Tibial nerve (tissue), 4 donors: ENCODE measurements around the gene OGDH. TPM values are rescaled to one million over a fixed set of nuclear protein-coding genes. Genes with fewer than 3 reads are reported as not detected.

Experiments
- DNase-seq, 2 donors: peaks; one replicate each; pipeline ENCODE4 v3.0.0-alpha.2; 2019; ENCODE audit warnings: low spot score in 2 of 2
- H3K27ac ChIP-seq, 4 donors: fragments of 200-600 bp; sonication (generic) in 3 of 4; one replicate each; pipeline ENCODE4 v1.5.1; 2017 to 2019; ENCODE audit warnings: mild to moderate bottlenecking in 1 of 4
- H3K27me3 ChIP-seq, 2 donors: fragments of 200-600 bp; sonication (generic) in 1 of 2; one replicate each; pipeline versions ENCODE4 v1.5.1 to v1.6.0; 2017 to 2019
- H3K36me3 ChIP-seq, 3 donors: fragments of 200-600 bp; sonication (generic); one replicate each; pipeline ENCODE4 v1.5.1; 2018 to 2019
- H3K4me1 ChIP-seq, 4 donors: fragments of 200-600 bp; sonication (generic) in 3 of 4; one replicate each; pipeline ENCODE4 v1.5.1; 2017 to 2019
- H3K4me3 ChIP-seq, 4 donors: fragments of 200-600 bp; sonication (generic) in 3 of 4; one replicate each; pipeline ENCODE4 v1.5.1; 2017 to 2019; ENCODE audit warnings: mild to moderate bottlenecking in 1 of 4, moderate library complexity in 1 of 4
- H3K9me3 ChIP-seq, 4 donors: fragments of 200-600 bp; sonication (generic) in 3 of 4; one replicate each; pipeline ENCODE4 v1.5.1; 2017 to 2019
- EP300 ChIP-seq, 2 donors: sonication (generic); formaldehyde crosslinking; IDR thresholded peaks; one replicate each; pipeline ENCODE4 v1.6.1; 2017; ENCODE audit warnings: antibody characterized with exemption in 2 of 2, mild to moderate bottlenecking in 1 of 2
- POLR2A ChIP-seq, 2 donors: fragments of 450-650 bp; IDR thresholded peaks; one replicate each; pipeline ENCODE4 v1.6.1; 2017; ENCODE audit warnings: antibody characterized with exemption in 2 of 2, mild to moderate bottlenecking in 2 of 2, moderate library complexity in 2 of 2
- WGBS, 2 donors: methylation state at CpG; one replicate each; pipeline ENCODE4 v1.1.5; 2018; 5-methylcytosine and 5-hydroxymethylcytosine counted together
- total RNA-seq, 4 donors: library from RNA; depleted of rRNA; stranded (reverse); fragments of >200 nt; gene quantifications; one replicate each; pipeline ENCODE4 v1.1.0, GENCODE V29; 2016
- TF ChIP-seq, protein P1 (sequence below), 5 experiments: fragments of 200-600 bp in 3 of 5; fragments of 450-650 bp in 2 of 5; sonication (generic) in 3 of 5; IDR thresholded peaks; one replicate each; pipeline ENCODE4 v1.5.1; 2016 to 2019; ENCODE audit warnings: antibody characterized with exemption in 5 of 5, mild to moderate bottlenecking in 3 of 5, moderate library complexity in 2 of 5

Gene OGDH
- total RNA-seq, 4 donors from 2014 or later: 66.8 to 76.5 (median 70.1) TPM

DNA sequence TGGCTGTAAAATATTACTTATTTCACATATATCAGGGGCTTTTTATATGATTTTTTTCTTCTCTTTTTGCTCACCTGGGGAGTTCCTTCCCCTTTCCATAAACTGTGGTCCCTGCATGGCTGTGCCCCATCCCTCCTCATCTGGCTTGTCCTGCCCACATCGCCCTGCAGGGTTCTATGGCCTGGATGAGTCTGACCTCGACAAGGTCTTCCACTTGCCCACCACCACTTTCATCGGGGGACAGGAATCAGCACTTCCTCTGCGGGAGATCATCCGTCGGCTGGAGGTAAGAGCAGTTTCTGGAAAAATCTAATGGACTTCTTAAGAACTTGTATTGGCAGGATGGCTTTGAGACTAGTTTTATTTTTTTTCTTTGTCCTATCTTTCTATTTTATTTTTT is 60.1 kb downstream of the OGDH start:
- DNase-seq: no peak
- H3K27me3 ChIP-seq: no peaks in the 10 kb centered on the region
- TF ChIP-seq, protein P1, sequence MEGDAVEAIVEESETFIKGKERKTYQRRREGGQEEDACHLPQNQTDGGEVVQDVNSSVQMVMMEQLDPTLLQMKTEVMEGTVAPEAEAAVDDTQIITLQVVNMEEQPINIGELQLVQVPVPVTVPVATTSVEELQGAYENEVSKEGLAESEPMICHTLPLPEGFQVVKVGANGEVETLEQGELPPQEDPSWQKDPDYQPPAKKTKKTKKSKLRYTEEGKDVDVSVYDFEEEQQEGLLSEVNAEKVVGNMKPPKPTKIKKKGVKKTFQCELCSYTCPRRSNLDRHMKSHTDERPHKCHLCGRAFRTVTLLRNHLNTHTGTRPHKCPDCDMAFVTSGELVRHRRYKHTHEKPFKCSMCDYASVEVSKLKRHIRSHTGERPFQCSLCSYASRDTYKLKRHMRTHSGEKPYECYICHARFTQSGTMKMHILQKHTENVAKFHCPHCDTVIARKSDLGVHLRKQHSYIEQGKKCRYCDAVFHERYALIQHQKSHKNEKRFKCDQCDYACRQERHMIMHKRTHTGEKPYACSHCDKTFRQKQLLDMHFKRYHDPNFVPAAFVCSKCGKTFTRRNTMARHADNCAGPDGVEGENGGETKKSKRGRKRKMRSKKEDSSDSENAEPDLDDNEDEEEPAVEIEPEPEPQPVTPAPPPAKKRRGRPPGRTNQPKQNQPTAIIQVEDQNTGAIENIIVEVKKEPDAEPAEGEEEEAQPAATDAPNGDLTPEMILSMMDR (IDR thresholded peaks at IDR 0.05): no peak
- no peak for TF ChIP-seq POLR2A (IDR thresholded peaks at IDR 0.05)
- no peak for TF ChIP-seq EP300 (IDR thresholded peaks at IDR 0.05)
- peaks cover 0 to 13% (median 0%) of the 10 kb centered on the region in 4 donors for H3K4me1 ChIP-seq
- H3K36me3 ChIP-seq: peaks cover 0 to 62% (median 0%) of the 10 kb centered on the region in 3 donors
- 90 to 93% methylated on average over 6 of the region's 6 CpGs for WGBS, 2 donors
- no peak overlapping the region for H3K27ac ChIP-seq
- no peak overlapping the region for H3K4me3 ChIP-seq
- peaks cover 0 to 2% (median 1%) of the 10 kb centered on the region in 4 donors for H3K9me3 ChIP-seq

DNA sequence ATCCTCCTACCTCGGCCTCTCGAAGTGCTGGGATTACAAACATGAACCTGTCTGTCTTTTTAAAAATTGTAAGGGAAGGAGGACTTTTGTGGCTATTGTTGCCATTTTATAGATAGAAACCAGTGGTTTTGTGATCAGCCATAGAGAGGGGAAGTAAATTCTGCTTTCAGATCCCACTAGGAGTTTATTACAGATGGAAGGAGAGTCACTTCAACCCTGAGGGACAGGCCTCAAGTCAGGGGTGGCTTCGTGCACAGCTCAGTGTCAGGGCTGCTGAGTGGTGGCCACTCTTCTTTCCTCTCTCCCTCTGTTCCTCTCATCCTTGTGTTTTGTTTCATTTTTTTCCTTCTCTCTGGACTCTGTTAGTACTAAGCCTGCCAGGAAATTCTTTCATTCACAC is 60.8 kb downstream of the OGDH start:
- Histone ChIP-seq H3K27ac (no peak overlapping the region), H3K4me3 (no peak overlapping the region), H3K4me1 (peaks cover 0 to 13% (median 0%) of the 10 kb centered on the region in 4 donors), H3K36me3 (peaks cover 0 to 56% (median 0%) of the 10 kb centered on the region in 3 donors), H3K27me3 (no peaks in the 10 kb centered on the region), H3K9me3 (no peaks in the 10 kb centered on the region)
- TF ChIP-seq EP300 (IDR thresholded peaks at IDR 0.05) (no peak), POLR2A (IDR thresholded peaks at IDR 0.05) (no peak)
- TF ChIP-seq, protein P1 (IDR thresholded peaks at IDR 0.05): no peak
- WGBS, 2 donors: 91 to 93% methylated on average over 3 of the region's 3 CpGs
- no peak for DNase-seq

DNA sequence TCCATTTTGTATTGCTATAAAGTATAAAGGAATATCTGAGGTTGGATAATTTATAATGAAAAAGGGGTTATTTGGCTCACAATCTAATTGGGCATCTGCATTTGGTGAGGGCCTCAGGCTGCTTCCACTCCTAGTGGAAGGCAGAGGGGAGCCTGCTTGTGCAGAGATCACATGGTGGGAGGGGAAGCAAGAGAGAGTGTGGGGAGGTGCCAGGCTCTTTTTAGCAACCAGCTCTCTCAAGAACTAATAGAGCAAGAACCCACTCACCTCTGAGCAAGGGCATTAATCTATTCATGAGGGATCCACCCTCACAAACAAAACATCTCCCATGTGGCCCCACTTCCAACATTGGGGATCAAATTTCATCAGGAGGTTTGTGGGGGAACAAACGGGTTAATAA is 64.6 kb downstream of the OGDH start:
- TF ChIP-seq EP300 (IDR thresholded peaks at IDR 0.05): no peak
- TF ChIP-seq, protein P1 (IDR thresholded peaks at IDR 0.05): no peak
- no peak overlapping the region for H3K4me3 ChIP-seq
- 70 to 73% methylated on average over 1 of the region's 1 CpG for WGBS, 2 donors
- no peaks in the 10 kb centered on the region for H3K9me3 ChIP-seq
- no peaks in the 10 kb centered on the region for H3K27me3 ChIP-seq
- no peak for DNase-seq
- no peak overlapping the region for H3K27ac ChIP-seq
- peaks cover 0 to 72% (median 22%) of the 10 kb centered on the region in 3 donors for H3K36me3 ChIP-seq
- H3K4me1 ChIP-seq: no peaks in the 10 kb centered on the region

DNA sequence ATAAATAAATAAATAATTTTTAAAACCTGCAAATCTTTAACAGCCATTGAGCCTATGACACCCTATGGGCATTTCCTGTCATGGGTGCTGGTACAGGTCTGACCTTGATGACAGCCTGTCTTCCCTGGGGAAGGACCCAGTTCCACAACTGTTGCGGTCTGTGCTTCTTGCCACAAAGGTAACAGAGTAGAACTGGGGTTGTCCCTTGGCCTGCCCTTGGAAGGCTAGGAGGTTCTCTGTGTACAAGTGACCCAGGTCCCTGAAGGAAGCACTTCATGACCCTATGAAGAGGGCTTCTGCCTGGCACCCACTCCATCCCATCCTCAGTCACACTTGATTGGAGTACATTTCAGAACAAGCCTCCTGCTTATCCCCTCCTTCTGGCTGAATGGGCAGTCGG is 66.9 kb downstream of the OGDH start:
- DNase-seq: no peak
- H3K4me1 ChIP-seq: peaks cover 0 to 6% (median 2%) of the 10 kb centered on the region in 4 donors
- H3K27me3 ChIP-seq: no peaks in the 10 kb centered on the region
- TF ChIP-seq POLR2A (IDR thresholded peaks at IDR 0.05) (no peak), EP300 (IDR thresholded peaks at IDR 0.05) (no peak)
- TF ChIP-seq, protein P1 (IDR thresholded peaks at IDR 0.05): no peak
- no peak overlapping the region for H3K27ac ChIP-seq
- H3K36me3 ChIP-seq: peaks cover 0 to 67% (median 29%) of the 10 kb centered on the region in 3 donors
- no peaks in the 10 kb centered on the region for H3K9me3 ChIP-seq
- WGBS, 2 donors: 78 to 79% methylated on average over 2 of the region's 2 CpGs
- no peak overlapping the region for H3K4me3 ChIP-seq

DNA sequence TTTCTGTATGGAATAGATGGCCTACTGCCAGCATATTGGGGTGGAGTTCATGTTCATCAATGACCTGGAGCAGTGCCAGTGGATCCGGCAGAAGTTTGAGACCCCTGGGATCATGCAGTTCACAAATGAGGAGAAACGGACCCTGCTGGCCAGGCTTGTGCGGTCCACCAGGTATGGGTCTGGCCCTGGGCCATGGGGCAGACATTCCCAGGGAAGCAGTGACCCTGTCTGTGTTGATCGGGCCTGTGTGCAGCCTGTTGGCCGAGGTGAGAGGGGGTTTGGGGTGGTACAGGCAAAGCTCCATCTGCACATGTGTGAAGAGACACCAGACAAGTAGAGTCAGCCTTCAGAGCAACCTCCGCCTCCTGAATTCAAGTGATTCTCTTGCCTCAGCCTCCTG is 67.3 kb downstream of the OGDH start:
- Histone ChIP-seq H3K4me1 (peaks cover 0 to 10% (median 3%) of the 10 kb centered on the region in 4 donors), H3K27ac (no peak overlapping the region), H3K36me3 (peaks cover 0 to 67% (median 29%) of the 10 kb centered on the region in 3 donors), H3K9me3 (no peaks in the 10 kb centered on the region), H3K27me3 (no peaks in the 10 kb centered on the region), H3K4me3 (no peak overlapping the region)
- no peak for DNase-seq
- WGBS, 2 donors: 74 to 80% methylated on average over 3 to 6 of the region's 6 CpGs
- no peak for TF ChIP-seq POLR2A (IDR thresholded peaks at IDR 0.05)
- TF ChIP-seq, protein P1 (IDR thresholded peaks at IDR 0.05): no peak
- TF ChIP-seq EP300 (IDR thresholded peaks at IDR 0.05): no peak
